Left renal pelvis (tissue), 4 donors: ENCODE measurements around the gene CD200R1L. TPM values are rescaled to one million over a fixed set of nuclear protein-coding genes. Genes with fewer than 3 reads are reported as not detected.

Source experiments
- DNase-seq, 4 donors: peaks; one replicate each; pipeline ENCODE4 v3.0.0-alpha.2; 2013; ENCODE audit warnings: low read depth in 4 of 4, low spot score in 3 of 4
- polyA plus RNA-seq, 4 donors: library from polyadenylated mRNA; unstranded; fragments of 120-200 nt; gene quantifications; one replicate each; pipeline ENCODE4 v1.2.1, GENCODE V29; 2013; ENCODE audit not compliant: insufficient read length in 4 of 4

Gene CD200R1L
- polyA plus RNA-seq, 4 donors: not detected

GRCh38 chr3:112793326-112794081, 53.2 kb downstream of the CD200R1L start:
- DNase-seq: no peak

DNA sequence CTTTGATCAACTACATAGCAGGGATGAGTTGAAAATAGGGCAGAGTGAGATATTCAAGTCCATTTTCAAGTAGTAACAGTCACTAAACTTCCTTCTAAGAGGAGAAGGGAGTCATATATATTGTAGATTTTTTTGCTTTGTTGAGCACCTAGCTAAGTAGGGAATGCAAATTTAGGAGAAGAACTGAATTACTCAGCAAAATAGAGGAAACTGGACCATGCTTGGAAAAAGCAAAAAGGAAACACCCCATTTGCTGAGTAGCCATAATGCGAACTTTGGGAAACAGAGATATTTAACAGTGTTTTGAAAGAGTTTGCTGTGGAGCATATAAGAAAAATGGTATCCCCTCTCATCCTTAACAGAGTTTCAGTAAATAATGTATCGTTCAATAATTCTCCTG, 54.9 kb downstream of the CD200R1L start:
- no peak for DNase-seq

DNA sequence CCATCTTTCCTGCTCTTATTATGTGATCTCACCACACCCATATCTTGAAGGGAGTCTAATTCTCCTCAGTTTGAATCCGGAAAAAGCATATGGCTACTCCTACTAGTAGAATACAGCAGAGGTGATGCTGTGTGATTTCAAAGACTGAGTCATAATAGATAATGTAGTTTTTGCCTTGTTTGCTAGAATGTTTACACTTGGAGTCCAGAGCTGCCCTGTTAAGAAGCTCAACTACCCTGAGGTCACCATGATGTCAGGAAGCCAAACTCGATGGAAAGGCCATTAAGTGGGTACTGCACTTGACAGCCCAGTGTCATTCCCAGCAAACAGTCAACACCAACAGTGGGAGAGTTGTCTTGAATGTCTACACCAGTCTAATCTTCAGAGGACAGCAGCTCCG, 56.9 kb downstream of the CD200R1L start:
- no peak for DNase-seq

GRCh38 chr3:112786881-112787579, 59.6 kb downstream of the CD200R1L start:
- DNase-seq: no peak

DNA sequence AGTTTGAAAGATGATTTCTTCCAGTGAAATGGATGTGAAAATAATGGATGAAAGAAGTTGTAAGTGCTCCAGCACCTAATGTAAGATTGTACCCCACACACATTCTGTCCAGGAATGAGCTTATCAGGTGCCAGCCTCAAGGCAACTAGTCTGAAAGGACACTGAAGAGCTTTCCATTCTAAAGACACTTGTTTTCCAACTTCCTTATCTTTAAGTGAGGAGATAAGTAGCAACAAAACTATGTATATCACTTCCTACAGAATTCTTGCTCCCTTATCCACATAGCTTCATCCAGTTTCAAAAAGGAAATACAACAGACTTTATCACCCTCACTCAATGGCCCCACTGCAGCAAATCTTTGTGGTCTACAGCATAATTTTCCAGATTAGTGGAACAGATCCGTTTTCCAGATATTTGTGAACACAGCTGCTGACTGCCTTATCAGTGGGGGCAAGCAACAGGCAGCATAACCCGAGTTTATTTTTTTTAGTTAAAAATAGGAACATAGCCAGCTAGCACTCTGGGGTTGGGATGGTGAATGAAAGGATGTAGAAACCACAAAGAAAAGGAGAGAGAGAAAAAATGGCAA, 60.6 kb downstream of the CD200R1L start:
- DNase-seq: no peak

- DNase-seq: no peak
Observed at GRCh38 chr3:112785321-112786001, 61.2 kb downstream of the CD200R1L start.

- no peak for DNase-seq
Observed at GRCh38 chr3:112782491-112782890, 64.2 kb downstream of the CD200R1L start.

GRCh38 chr3:112781599-112781998, 65.1 kb downstream of the CD200R1L start:
- no peak for DNase-seq

GRCh38 chr3:112779558-112780480, 66.8 kb downstream of the CD200R1L start:
- no peak for DNase-seq

DNA sequence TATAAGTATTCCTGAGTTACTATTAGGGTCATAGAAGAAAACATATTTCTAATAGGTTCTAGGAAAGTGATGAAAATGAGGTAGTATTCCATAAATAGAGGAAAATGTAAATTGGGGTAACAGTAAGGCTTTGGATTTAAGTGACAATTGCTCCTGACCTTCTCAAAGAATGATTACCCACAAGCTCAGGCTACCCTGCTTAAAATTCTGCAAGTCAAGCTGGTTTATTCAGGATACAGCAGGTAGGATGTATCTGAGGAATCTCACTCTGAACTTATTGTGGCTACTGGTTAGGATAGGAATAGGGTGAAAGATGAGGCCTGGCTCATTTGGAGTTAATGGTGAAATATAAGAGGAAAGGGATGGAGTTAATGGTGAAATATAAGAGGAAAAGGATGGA, 67.7 kb downstream of the CD200R1L start:
- DNase-seq: no peak

DNA sequence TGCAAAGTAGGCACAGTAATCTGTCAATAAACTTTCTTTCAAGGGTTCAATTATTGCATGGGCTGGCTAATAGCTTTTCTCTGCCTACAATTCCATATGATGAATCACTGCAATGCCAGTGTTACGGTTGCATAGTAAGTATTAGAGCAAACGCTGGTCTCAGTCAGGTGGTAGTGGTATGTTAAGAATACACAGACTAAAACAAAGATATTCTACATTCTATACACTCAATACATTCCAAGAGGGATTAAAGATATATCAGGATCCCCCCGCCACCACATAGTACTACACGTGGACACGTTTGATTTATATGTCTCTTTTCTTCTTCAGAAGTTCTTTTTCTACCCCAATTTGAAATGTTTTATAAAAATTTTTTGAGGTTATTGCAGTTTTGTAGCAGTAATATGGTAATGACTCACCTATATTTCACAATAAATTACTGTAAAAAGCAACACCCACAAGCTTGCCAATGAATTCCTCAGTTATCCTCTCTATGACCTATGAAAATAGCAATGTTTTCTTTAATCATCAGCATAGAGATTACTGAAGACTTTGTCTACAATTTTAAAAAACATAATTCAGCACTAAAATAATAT, 68.2 kb downstream of the CD200R1L start:
- no peak for DNase-seq

DNA sequence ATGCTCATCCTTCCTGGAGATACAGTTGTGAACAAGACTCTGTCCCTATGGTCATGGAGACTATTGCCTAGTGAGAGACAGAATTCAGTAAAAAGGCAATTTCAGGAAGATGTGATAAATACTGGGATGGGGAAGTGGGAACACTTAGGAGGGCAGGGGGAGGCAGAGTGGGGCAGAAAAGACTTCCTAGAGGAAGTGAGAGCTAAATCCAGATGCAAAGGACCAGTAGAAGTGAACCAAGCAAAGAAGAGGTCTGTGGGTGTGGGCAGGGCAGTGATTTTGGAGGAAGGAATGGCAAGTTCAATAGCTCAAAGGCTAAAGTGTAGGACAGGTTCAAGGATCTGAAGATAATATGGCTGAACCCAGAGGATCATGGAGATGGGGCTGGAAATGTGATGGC, 68.9 kb downstream of the CD200R1L start:
- no peak for DNase-seq

DNA sequence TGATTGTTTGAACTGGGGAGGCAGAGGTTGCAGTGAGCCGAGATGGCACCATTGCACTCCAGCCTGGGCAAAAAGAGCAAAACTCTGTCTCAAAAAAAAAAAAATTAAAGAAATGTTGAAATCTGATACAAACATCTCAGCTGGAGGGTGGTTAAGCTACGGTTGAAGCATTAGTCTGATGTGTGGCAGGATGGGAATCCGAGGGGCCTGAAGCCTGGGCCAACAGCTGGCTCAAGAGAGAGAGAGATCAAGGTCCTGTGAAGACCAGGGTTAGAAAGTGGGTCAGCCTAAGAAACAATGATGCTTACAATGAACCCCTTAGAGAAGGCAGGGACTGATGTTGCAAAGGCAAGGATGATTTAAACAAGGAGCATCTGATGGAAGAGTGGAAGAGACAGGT, 69.8 kb downstream of the CD200R1L start:
- DNase-seq: no peak

DNA sequence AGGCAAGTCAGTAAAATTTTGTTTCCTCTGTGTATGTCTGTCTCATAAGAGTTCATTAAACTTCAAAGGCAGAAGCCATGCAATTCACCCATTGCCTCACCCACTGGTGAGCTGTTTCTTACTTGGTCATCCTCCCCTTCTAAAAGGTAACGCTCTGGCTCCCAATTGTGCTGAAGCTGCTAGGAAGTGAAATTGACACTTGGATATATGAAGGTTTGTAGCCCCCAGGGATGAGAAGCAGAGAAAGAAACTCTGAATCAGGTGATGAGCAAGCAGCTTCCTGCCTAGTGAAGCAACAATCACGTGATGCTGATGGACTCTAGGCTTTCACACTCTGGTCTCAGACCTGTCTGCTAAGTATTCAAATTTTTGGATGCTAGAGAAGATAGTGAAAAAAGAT, 70.7 kb downstream of the CD200R1L start:
- no peak for DNase-seq

- DNase-seq: no peak
Observed at GRCh38 chr3:112775011-112775742, 71.5 kb downstream of the CD200R1L start.

DNA sequence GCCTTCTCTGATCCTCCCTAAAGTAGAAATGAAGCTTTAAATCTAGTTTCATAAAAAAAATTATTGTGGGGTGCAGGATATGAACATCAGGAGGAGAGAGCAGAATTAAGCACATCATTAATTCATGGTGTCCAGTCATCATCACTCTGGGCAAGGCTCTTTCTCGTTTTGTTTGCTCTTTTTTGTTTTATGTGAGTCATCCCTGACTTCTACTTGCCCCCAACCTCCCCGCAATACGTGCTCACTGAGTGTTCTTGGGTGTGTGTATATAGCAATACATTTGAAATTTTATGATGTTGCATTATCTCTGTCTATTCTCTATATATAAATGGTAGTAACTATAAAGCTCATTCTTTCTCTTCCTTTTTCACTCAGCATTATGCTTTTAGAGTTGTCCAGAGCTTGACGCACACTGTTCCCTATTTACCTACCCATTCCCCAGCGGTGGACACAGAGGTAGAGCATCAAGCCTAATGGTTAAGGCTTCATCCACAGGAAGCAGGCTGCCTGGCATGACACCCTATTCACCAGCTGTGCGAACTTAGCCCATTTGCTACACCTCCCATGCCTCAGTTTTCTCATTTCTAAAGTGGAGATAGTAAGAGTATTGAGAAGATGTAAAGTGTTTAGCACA, 72.3 kb downstream of the CD200R1L start:
- no peak for DNase-seq

- DNase-seq: no peak
Observed at GRCh38 chr3:112773864-112774263, 72.8 kb downstream of the CD200R1L start.

DNA sequence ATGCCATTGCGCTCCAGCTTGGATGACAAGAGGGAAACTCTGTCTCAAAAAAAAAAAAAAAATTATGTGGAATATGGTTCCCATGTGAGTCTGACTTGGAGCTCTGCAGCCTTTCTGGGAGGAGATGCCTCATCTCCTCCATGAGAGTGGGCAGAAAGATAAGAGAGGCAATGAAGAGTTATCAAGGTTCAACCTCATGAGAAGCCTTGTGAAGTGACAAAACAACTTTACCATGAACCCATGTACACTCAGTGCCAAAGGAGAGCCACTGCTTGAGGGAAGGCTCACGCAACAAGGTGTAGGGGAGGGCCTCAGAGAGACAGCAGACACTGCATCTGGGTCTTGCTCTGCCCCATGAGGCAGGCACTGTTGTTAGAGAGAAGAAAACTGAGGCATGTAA, 75.7 kb downstream of the CD200R1L start:
- DNase-seq: no peak
